Tibial nerve (tissue), 4 donors: ENCODE measurements around the gene SLC25A30. TPM values are rescaled to one million over a fixed set of nuclear protein-coding genes. Genes with fewer than 3 reads are reported as not detected.

ENCODE experiments used
- DNase-seq, 2 donors: peaks; one replicate each; pipeline ENCODE4 v3.0.0-alpha.2; 2019; ENCODE audit warnings: low spot score in 2 of 2
- H3K27ac ChIP-seq, 4 donors: fragments of 200-600 bp; sonication (generic) in 3 of 4; one replicate each; pipeline ENCODE4 v1.5.1; 2017 to 2019; ENCODE audit warnings: mild to moderate bottlenecking in 1 of 4
- H3K27me3 ChIP-seq, 2 donors: fragments of 200-600 bp; sonication (generic) in 1 of 2; one replicate each; pipeline versions ENCODE4 v1.5.1 to v1.6.0; 2017 to 2019
- H3K36me3 ChIP-seq, 3 donors: fragments of 200-600 bp; sonication (generic); one replicate each; pipeline ENCODE4 v1.5.1; 2018 to 2019
- H3K4me1 ChIP-seq, 4 donors: fragments of 200-600 bp; sonication (generic) in 3 of 4; one replicate each; pipeline ENCODE4 v1.5.1; 2017 to 2019
- H3K4me3 ChIP-seq, 4 donors: fragments of 200-600 bp; sonication (generic) in 3 of 4; one replicate each; pipeline ENCODE4 v1.5.1; 2017 to 2019; ENCODE audit warnings: mild to moderate bottlenecking in 1 of 4, moderate library complexity in 1 of 4
- H3K9me3 ChIP-seq, 4 donors: fragments of 200-600 bp; sonication (generic) in 3 of 4; one replicate each; pipeline ENCODE4 v1.5.1; 2017 to 2019
- CTCF ChIP-seq, 5 experiments: fragments of 200-600 bp in 3 of 5; fragments of 450-650 bp in 2 of 5; sonication (generic) in 3 of 5; IDR thresholded peaks; one replicate each; pipeline ENCODE4 v1.5.1; 2016 to 2019; ENCODE audit warnings: antibody characterized with exemption in 5 of 5, mild to moderate bottlenecking in 3 of 5, moderate library complexity in 2 of 5
- EP300 ChIP-seq, 2 donors: sonication (generic); formaldehyde crosslinking; IDR thresholded peaks; one replicate each; pipeline ENCODE4 v1.6.1; 2017; ENCODE audit warnings: antibody characterized with exemption in 2 of 2, mild to moderate bottlenecking in 1 of 2
- POLR2A ChIP-seq, 2 donors: fragments of 450-650 bp; IDR thresholded peaks; one replicate each; pipeline ENCODE4 v1.6.1; 2017; ENCODE audit warnings: antibody characterized with exemption in 2 of 2, mild to moderate bottlenecking in 2 of 2, moderate library complexity in 2 of 2
- WGBS, 2 donors: methylation state at CpG; one replicate each; pipeline ENCODE4 v1.1.5; 2018; 5-methylcytosine and 5-hydroxymethylcytosine counted together
- total RNA-seq, 4 donors: library from RNA; depleted of rRNA; stranded (reverse); fragments of >200 nt; gene quantifications; one replicate each; pipeline ENCODE4 v1.1.0, GENCODE V29; 2016

Gene SLC25A30
- total RNA-seq, 4 donors from 2014 or later: 9.6 to 20.1 (median 12.0) TPM

DNA sequence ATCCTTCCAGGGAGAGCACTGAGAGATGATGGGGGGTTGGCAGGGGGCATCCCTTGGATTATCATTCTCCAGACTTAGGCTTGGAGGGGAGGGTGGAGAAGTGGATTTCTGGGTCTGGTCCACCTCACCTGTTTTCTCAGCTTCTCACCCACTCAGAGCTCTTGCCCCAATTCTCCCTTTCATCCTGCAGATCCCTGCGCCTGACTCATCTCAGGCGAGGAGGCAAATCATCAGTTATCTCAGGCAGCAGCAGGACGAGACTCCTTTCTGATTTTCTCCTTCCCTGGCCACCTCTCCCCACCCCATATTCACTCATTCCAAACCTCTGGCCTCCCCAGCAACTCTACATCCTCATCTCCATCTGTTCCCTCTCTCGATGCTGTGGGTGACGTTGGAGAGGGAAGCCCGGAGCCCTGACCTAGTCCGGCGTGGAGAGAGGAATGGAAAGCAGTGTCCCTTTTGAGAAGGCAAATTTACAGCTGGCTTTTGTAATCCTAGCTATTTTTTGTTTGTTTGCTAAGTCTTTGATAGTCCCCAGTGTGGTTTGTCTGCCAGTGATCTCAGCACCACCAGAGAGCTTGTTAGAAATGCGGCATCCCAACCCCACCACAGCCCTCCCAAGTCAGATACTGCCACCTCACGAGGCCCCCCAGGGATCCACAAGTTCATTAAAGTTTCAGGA lies 53.2 kb downstream of the SLC25A30 start:
- Histone ChIP-seq H3K27ac (no peak overlapping the region), H3K9me3 (no peaks in the 10 kb centered on the region), H3K4me1 (peaks cover 0 to 5% (median 0%) of the 10 kb centered on the region in 4 donors), H3K4me3 (no peak overlapping the region), H3K27me3 (no peaks in the 10 kb centered on the region), H3K36me3 (peaks cover 0 to 60% (median 0%) of the 10 kb centered on the region in 3 donors)
- WGBS, 2 donors: 90 to 93% methylated on average over 10 of the region's 10 CpGs
- no peak for DNase-seq
- no peak for TF ChIP-seq CTCF (IDR thresholded peaks at IDR 0.05)

GRCh38 chr13:45362939-45363338 lies 55.2 kb downstream of the SLC25A30 start:
- no peaks in the 10 kb centered on the region for H3K9me3 ChIP-seq
- H3K36me3 ChIP-seq: peaks cover 0 to 68% (median 0%) of the 10 kb centered on the region in 3 donors
- TF ChIP-seq EP300 (IDR thresholded peaks at IDR 0.05) (no peak), CTCF (IDR thresholded peaks at IDR 0.05) (no peak), POLR2A (IDR thresholded peaks at IDR 0.05) (no peak)
- no peaks in the 10 kb centered on the region for H3K27me3 ChIP-seq
- H3K4me3 ChIP-seq: no peak overlapping the region
- DNase-seq: no peak
- 64 to 89% methylated on average over 2 of the region's 2 CpGs for WGBS, 2 donors
- no peak overlapping the region for H3K27ac ChIP-seq
- peaks cover 0 to 5% (median 0%) of the 10 kb centered on the region in 4 donors for H3K4me1 ChIP-seq

- Histone ChIP-seq H3K4me3 (no peak overlapping the region), H3K36me3 (peaks cover 0 to 80% (median 0%) of the 10 kb centered on the region in 3 donors), H3K4me1 (no peaks in the 10 kb centered on the region), H3K9me3 (no peaks in the 10 kb centered on the region), H3K27me3 (no peaks in the 10 kb centered on the region), H3K27ac (no peak overlapping the region)
- WGBS, 2 donors: 93 to 97% methylated on average over 14 of the region's 14 CpGs
- DNase-seq: no peak
- TF ChIP-seq POLR2A (IDR thresholded peaks at IDR 0.05) (no peak), EP300 (IDR thresholded peaks at IDR 0.05) (no peak), CTCF (IDR thresholded peaks at IDR 0.05) (no peak)
Observed at GRCh38 chr13:45361596-45362206, 56.5 kb downstream of the SLC25A30 start.

- Histone ChIP-seq H3K4me1 (no peaks in the 10 kb centered on the region), H3K9me3 (no peaks in the 10 kb centered on the region), H3K27ac (no peak overlapping the region), H3K27me3 (no peaks in the 10 kb centered on the region), H3K4me3 (no peak overlapping the region), H3K36me3 (peaks cover 0 to 92% (median 0%) of the 10 kb centered on the region in 3 donors)
- no peak for DNase-seq
- WGBS, 2 donors: 80 to 91% methylated on average over 7 of the region's 7 CpGs
- TF ChIP-seq EP300 (IDR thresholded peaks at IDR 0.05): no peak
- no peak for TF ChIP-seq POLR2A (IDR thresholded peaks at IDR 0.05)
- TF ChIP-seq CTCF (IDR thresholded peaks at IDR 0.05): no peak
Observed at GRCh38 chr13:45356966-45357672, 61.1 kb downstream of the SLC25A30 start.

DNA sequence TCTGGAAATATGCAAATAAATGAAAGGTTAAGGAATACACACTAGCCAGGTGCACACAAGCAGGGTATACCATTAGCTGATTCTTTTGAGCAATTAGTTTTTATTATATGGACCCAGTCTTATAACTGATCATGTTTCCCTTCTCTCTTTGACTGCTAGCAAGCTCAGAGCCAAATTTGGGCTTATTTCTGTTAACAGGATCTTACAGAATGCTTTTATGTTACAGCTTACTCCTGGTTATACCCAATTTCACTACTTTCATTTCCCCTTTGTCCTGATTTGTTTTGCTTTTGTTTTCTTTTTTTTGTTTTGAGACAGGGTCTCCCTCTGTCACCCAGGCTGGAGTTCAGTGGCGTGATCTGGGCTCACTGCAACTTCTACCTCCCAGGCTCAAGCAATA lies 64.3 kb downstream of the SLC25A30 start:
- no peaks in the 10 kb centered on the region for H3K9me3 ChIP-seq
- DNase-seq: no peak
- no peak overlapping the region for H3K27ac ChIP-seq
- no peaks in the 10 kb centered on the region for H3K4me1 ChIP-seq
- H3K27me3 ChIP-seq: no peaks in the 10 kb centered on the region
- no peak overlapping the region for H3K4me3 ChIP-seq
- TF ChIP-seq CTCF (IDR thresholded peaks at IDR 0.05) (no peak), EP300 (IDR thresholded peaks at IDR 0.05) (no peak), POLR2A (IDR thresholded peaks at IDR 0.05) (no peak)
- WGBS, 2 donors: 96 to 100% methylated on average over 1 of the region's 1 CpG
- peaks cover 0 to 100% (median 0%) of the 10 kb centered on the region in 3 donors for H3K36me3 ChIP-seq
